ENCODE data around the gene XIRP2.

Gene XIRP2

DNA sequence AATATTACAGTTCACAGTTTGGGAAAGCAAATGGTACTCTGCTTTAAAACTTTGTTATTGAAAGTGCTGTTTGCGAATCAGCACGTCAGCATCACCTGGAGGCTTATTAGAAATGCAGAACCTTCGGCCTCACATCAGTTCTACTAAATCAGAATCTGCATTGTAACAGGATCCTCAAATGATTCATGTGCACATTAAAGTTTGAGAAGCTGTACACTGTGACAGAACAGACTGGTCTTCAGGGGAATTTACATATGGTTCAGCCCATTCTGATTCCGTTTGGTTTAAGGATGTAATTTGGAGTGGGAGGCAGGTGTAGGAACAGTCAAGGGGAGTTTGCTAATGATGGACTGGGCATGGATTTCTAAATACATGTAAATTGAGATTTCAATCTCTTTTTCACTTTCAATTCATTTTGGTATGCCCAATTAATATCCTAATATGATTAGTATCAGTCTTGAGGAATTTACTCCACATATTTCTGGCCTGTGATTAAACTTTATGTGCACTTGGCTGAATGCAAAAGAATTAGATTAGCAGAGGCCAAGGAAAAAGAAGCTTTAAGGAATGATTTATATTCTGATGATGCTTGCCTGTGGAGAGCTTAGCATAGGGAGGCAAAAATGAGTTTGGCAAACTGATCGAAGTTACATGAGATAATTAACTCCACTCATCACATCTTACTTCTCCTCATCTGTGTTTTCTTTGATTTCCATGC lies 248.8 kb downstream of the XIRP2 start:
- DNase-seq, result no peak

DNA sequence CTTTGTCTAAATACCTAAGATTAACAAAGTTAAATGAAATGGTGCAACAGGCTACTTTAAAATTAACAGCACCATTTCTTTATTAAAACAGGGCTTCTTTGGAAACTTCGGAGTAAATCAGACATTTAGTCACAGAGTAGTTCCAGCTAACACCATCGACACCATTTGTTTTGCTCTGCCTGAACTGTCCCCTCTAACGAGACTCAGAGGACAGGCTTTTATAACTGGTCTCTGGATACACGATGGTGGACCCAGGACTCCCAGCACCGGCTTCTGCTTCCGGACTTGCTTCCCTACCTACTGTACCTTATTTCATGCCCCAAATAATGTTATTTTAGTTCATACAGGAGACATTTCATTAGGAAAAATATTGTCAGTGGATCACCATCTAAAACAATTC lies 252.1 kb downstream of the XIRP2 start:
- no peak for DNase-seq

DNA sequence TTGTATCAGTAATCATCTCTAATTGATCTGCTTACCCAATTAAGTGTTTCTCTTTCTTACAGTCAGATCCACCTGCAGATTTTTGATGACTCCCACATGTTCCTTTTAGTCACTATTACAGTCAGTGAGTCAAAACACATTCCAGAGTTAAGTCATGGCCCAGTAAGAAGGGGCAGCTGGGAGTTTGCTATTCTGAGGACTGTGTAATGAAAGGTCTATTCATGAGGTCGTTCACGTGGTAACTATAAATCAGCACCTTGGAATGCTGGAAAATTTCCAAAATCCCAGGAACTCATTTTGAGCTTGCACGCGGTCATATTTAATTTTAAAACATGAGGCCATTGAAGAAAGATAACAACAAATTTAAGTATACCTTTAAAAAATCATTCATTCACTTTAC lies 252.5 kb downstream of the XIRP2 start:
- peak; percentile 77 for DNase-seq

DNA sequence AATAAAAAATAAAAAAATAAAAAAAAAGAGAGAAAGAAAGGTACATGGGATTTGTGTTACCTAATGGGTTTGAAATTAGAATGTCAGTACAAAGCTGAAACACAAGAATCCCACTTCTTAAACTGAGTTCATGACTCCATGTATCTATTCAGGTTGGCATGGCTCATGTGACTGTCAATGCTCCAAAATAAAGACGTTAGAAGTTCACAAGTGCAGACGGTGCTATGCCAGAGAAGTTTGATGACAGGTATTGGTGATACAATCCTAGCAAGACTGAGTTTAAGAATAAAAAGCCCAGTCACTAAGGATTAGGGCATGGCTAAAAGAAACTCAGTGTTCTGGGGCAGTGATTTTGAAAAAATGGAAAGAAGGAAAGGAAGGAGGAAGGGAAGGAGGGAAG lies 254.3 kb downstream of the XIRP2 start:
- no peak for DNase-seq

DNA sequence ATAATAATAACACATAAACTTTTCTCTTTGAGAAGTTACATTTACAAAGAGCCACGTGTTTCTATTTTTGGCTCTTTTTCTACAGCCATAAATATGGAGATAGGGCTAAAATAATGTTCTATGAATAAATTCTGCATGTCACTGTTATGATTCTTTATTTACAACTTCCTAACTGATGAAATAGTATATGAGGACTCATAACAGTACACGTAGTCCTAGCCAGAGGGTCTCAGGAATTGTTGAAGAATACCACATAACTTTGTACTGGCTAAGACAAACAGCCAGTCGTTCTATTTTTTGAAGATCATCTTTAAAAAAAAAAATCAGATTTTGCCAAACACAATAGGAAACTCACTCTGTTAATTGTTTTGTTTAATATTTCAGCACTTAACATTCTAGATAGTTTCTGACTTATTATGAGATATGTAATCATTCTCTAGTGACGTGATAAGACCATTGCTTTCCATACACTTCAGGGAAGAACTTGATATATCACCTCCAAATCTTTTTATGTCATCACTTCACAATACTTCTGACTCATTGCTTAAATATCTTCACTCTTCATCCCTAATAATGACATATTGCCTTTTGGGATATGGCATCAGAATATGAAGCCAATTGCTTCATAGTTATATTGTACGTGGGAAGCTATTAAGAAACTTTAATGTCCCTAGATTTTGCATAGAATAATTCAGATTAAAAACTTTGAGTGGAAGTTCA lies 256.1 kb downstream of the XIRP2 start:
- no peak for DNase-seq

DNA sequence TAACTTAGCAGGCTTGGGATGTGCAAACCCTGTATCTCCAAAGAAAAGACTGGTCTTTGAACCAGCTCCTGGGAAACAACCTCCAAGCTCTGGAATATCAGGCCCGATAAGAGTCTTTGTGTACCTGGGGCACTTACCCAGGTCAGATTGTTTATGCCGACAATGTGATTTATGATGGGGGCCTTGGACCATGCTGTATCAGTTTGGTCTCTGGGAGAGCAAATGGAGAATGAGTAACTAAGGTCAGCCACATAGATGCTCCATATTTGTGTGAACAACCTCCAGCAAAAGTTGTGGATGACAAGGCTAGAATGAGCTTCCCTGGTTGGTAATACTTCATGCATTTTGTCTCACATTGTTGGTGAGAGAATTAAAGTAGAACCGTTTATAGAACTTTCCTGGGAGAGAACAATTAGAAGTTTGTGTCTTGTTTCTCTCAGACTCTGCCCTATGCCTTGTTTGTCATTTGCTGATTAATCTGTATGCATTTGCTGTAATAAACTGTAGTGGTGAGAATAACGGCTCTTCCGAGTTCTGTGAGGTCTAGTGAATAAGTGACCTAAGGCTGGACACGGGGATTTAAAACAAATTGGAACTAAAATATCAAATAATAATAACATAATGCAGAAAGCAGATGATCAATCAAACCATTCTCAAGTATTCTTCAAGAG lies 259.1 kb downstream of the XIRP2 start:
- DNase-seq, result no peak

DNA sequence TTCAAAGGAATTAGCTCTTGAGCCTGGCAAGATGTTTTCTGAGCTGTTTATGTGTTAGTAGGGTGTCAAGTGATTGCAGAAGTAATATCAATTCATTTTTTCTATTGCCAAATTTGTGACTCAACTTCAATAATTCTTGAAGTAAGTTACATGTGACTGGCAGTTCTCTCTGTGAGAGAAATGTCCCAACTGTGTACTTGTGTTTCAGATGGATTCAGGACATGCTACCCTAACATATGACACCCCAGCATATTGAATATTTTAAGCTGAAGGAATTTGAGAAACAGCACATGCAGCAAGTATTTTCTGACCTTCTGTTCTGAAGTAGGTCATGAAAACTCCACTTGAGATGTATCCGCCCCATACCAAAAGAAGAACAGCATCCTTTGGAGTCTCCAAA lies 263.6 kb downstream of the XIRP2 start:
- no peak for DNase-seq

DNA sequence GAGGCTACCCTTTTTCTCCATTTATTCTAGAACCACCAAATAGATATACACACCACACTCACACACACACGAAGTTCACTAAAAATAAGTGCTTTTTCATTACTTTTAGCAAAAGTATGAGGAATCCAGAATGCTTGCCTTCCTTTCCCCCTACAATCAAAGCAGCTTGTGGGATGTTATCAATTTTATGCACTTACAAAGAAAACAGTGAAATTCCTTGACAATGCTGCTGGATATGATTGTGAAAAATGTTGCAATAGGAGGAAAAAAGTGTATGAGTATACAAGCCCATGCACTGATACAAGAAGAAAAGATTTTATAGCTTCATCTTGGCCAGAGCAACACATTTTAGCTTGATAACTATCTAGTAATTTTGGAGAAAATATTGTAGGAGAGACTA lies 269.2 kb downstream of the XIRP2 start:
- no peak for DNase-seq

DNA sequence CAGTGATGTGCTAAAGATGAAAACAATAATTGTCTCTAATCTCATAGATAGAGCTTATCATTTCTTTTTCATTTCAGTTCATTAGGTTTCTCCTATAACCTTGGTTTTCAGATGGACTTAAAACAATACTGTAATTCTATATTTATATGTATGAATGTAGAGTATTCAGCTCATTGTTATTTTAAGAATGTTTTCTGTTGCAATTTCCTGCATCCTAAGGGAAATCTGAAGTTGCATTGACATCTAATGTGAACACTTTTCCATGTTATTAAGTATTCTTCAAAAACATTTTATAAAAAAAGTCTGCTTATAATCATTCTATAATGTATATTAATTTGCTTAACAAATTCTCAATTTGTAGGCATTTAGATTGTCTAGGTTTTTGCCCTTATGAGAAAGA lies 288.9 kb downstream of the XIRP2 start:
- DNase-seq, result no peak

DNA sequence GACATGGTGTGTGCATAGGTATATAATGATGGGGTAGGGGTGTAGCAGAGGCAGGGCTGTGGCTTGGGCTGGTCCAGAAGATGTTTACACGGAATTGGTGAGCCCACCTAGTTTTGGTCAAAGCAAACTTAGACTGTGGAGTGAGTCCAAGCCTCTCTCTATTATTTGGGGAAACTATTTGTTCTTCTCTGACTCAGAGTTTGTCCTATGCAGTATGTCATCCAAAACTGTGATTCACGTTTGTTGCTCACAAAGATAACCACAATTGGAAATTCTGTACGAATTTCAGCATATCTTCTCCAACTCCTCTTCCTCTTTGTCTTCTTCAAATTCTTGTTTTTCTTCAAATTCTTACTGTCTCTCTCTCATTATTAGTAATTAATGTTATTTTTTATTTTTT lies 292.9 kb downstream of the XIRP2 start:
- DNase-seq, result no peak

DNA sequence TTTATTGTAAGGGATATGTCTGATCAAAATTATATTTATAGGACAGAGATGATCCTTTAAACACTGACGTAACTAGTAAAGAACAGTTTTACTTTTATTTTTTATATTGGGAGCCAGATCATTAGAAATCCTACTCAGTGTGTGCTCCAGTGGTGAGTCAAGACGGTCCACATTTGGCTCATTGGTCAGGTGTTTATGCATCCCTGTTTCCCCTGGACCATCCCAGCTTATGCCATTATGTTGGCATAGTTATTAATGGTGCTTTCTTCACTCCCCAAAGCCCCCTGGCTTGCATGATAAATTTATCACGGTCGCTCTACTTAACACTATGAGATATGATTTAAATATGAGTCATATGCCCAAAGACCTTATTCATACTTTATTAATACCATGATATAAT lies 293.4 kb downstream of the XIRP2 start:
- no peak for DNase-seq

DNA sequence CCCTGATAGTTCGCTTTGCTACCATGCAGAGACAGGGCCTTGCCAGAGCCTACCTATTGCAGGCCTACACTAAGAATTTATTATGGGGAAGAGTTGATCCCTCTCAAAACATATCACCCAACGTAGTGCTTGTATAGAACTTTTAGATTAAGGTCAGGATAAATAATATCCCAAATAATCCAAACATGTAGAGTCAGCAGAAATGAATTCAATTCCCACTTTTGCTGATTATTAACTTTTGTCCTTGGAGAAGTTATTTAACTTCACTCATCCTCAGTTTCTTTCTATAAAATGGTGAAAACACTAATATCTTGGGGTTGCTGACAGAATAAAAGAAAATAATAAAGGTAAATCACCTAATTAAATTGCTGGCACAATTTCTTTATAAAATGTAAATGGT lies 294.1 kb downstream of the XIRP2 start:
- no peak for DNase-seq

DNA sequence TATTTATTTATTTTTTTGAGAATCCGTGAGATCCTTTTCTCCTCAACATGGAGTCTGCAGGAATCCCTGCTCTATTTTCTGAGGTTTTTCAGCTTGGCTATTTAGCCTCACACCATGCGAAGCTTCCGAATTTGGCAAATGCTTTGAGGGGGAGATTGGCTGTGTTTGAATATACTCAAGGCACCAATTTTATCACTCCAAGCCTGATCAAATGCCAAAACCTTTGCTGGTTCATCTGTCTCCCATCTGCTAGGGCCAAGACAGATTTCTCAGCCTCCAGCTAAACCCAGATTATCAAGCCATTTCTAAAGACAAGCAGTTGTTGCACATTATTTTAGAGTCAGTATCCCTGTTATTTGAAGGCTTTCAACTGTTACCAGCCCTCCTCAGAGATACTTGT lies 295.7 kb downstream of the XIRP2 start:
- no peak for DNase-seq

DNA sequence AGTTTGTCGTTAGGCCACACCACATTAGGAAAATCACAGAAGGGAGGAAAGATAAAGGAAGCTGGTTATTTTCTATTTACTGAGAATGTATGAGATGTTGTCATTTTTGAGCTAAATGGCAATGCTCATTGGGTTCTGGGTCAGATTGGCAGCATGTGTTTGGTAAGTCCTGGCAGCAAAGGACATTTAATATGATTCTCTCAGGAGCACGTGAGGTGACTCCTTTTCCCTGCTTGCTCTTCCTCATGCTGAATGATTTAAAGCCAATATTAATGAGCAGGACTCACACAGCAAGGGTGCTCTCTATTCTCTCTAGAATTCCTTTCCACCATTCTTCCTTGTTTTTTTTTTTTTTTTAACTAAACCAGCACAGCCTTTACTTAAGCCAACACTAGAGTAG lies 298.2 kb downstream of the XIRP2 start:
- DNase-seq, result no peak

DNA sequence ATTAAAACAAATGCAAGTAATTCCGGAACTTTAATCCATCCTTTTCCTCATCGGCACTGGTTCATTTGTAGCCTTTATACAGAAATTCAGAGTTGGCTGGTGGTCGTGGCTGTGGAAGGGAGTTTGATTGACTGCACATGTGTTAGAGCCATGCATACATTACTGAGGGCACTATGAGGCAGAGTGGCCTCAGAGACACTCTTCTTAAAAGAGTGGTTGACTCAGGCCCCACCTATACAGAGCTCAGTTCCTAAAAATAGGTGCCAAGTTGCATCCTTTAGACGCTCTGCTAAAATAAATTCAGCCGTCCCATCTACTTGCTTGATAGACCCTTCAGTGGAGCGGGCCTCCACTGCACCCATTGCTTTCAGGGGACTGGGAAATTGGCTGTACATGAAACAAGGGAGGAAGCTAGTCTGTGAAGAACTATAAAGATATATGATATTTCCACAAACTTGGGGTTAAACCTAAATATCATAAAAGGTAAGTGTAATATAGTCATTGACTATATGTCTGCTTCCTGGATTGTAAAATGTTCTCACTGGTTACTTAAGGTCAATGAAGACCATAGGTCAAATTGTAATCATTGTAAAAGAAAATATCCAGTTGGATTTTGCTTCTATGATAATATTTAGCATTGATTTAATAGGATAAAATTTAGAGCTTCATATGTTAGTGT lies 298.9 kb downstream of the XIRP2 start:
- no peak for DNase-seq

DNA sequence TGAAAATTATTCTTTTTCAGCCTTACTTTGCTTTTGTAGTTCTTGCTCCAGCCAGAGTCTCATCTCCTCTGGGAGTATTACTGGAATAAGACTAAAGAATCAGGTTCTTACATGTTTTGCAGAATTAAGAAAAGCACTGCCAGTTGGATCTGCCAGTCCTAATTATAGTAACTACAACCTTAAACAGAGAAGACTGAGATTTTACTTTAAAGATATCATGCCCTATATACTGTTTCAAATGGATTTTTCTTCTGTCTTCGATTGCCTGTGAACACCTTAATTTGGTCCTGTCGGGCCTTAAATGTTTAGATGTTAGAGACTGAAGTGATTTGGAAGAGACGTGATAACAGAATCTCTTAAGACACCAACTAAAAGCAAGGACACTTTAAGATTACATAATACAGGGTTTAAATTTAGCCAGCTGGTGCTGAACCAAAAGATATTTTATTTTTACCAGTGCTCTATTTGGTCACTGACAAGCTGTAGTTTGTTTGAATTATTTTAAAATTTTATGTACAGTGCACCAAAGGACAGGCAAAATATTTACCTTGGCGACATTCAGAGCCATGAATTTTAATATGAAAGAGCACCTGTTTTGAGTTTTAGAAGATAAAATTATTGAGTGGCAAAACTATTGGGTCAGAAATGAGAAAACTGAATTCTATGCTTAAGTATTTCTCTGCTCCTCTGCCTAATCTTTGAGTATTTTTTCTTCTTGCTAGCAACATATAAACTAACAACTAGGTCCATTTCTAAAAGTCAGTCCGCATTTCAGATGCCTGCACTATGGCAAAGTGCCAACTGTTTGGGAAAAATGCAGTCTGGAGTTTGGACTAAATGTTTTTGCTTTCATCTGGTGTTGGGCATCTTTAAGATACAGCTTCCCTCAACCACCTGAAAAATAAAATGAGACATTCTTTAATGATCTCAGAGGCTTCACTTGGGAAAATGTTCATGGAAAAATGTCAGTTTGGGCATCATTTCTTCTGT lies 300.0 kb downstream of the XIRP2 start:
- DNase-seq, result no peak

DNA sequence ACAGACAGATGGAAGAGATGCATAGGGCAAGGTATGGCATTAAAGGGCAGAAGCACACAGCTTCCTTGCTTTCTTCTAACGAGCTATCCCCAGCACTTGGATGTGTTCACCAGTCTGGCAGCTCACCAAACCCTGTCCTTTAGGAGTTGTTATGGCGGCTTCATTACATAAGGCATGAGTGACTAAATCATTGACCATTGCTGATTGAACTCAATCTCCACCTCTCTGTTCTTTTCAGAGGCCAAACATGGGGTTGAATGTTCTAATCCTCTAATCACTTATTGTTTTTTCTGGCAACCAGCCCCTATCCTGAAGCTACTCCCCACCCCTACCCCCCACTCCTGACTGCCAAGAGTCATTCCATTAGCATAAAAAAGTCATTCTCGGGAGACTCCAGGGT lies 301.8 kb downstream of the XIRP2 start:
- DNase-seq, result no peak

DNA sequence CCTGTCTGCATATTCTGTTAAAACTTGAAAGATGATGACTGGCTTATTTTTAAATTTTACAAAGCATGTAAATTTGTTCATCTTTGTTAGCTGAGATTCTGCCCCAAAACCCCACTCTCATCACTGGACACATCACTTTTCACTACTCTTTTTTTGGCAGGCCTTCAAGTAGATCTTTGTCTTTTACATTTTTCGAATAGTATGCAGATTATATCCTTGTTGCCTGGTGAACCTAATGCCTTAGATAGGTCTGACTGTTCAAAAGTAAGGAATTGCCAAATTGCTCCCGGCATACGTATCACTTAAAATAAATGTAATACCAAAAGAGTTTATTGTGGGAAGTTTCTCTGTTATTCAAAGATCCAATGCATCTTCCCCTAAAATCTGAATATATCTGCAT lies 303.3 kb downstream of the XIRP2 start:
- no peak for DNase-seq

DNA sequence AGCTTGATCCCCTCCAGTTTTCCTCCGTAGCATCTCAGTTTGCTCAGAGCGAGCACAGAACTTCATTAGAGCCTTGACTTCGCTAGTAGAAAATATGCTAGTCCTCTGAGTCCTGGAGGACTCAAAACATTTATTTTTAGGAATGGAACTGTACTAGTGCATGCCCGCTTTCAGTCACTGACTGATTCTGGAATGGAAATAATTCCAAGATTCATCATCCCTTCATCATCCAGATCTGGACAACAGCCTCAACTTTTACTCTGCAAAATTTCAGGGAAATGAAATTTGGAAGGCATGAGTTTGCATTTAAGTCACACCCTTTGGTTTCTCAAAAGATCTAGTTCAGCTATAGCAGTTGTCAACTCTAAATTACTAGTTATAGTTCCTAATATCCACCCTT lies 304.6 kb downstream of the XIRP2 start:
- no peak for DNase-seq

DNA sequence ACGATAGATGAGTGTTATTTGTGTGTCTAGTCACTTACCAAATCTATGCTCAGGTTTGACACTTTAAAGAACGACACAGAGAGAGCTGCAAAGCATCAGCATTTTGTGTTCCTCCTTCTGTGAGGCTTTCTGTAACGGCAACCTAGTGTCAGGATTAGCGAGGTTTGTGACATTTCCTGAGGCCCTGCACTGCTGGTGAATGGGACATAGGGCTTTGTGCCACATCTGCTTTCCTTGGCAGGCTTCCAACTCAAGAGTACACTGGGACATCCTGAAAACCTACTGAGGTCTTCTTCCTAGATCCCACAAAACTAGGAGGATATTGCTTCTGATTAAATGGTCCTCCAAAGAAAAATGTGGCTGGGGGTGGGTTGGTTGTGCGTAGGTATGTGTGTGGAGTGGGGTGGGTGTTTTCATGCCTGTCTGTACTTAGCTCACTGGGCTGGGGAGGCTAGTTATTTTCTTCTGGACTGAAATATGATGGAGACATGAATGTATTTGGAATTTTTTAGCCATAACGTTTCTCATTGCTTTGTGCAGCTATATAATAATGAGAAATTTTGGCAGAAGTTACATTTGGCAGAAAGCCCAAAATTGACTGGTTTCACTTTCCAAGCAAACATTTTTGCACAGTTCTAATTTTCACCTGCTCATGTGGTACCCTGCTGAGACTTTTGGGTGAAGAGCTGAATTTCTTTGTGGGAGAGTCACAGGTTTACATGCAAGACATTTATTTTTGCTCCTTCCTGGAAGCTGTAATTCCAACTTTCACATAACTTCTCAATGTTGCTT lies 308.4 kb downstream of the XIRP2 start:
- no peak for DNase-seq

DNA sequence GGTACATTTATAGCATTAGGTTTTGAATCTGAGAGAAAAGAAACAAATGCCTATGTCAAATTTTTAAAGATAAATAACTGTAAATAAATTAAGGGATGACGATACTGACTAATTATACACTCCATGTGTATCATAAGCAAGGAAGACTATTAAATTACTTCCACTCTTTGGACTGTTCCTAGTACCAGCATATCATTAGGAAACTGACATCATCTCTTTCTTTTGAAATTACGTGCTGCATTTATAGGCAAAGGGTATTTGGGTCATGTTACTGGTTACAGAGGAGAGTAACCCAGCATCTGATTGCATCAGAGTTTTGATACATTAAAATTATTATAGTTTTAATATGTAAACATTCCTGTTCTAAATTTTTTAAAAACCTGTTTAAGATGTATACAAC lies 309.7 kb downstream of the XIRP2 start:
- no peak for DNase-seq

DNA sequence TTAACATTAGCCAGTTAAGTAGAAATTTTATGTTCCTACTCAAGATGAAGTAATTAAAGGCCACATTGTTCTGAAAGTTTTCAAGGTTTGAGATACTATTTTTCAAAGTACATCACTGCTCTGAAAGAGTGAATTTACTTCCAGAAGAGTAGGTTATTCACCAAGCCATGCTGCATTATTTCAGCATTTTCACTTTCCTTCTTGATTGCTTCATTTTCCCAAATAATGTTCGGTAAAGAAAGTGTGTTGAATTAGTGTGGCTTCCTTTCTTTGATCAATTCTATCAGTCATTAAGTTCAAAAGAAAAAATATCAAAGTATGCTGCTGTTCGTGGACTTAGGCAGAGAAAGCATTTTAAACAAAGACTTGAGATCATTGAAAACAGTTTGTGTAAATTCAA lies 310.3 kb downstream of the XIRP2 start:
- DNase-seq, result no peak

Data from islet precursor cell (in vitro differentiated cells).